Measurements from ENCODE around the gene TCF12.

The TCF12 gene

DNA sequence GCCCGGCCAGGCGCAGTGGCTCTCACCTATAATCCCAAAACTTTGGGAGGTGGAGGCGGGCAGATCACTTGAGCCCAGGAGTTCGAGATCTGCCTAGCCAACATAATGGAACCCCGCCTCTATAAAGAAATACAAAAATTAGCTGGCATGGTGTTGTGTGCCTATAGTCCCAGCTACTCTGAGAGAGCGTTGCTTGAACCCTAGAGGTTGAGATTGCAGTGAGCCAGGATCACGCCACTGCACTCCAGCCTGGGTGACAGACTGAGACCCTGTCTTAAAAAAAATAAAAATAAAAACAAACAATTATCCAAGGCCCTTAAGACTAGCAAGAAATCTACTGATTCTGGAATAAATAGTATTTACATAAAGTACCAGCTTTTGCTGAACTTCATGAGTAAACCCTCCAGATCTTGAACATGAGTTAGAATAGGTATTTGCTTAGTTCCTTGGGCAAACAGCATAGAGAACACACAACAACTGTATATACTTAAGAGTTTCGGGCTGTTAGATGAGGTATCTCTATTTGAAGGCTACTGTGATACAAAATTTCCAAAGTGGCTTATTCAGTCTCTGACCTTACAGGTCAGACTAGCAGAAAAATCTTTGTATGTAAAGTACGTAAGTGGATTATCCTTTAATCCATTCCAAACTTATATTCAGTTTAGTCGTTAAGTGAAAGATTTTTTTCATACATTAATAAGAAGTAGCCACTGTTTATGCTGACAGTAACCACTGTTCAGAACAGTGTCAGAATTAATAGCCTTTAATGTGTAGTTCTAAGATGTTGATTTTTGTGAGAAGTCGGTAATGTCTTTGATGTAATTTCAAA lies 286.8 kb downstream of the TCF12 start:
- no peak for DNase-seq
- H3K36me3 ChIP-seq (ENCODE audit: control insufficient read depth, insufficient read depth, low read length) = no peaks in the 10 kb centered on the region
- no peak overlapping the region for H3K4me3 ChIP-seq (ENCODE audit: insufficient read depth, low read depth, low read length, poor library complexity, severe bottlenecking)
- H3K27ac ChIP-seq (ENCODE audit: insufficient read depth, low read length, poor library complexity, severe bottlenecking) = no peak overlapping the region
- no peaks in the 10 kb centered on the region for H3K4me1 ChIP-seq (ENCODE audit: control insufficient read depth, insufficient read depth, low read length, poor library complexity, severe bottlenecking)
- no peaks in the 10 kb centered on the region for H3K27me3 ChIP-seq (replicated peaks; ENCODE audit: control insufficient read depth, insufficient read depth, low read length, poor library complexity, severe bottlenecking)
- no peaks in the 10 kb centered on the region for H3K9me3 ChIP-seq (ENCODE audit: control insufficient read depth, low read length)

GRCh38 chr15:57205996-57206395 lies 287.6 kb downstream of the TCF12 start:
- no peaks in the 10 kb centered on the region for H3K4me1 ChIP-seq (ENCODE audit: control insufficient read depth, insufficient read depth, low read length, poor library complexity, severe bottlenecking)
- no peaks in the 10 kb centered on the region for H3K9me3 ChIP-seq (ENCODE audit: control insufficient read depth, low read length)
- no peak for DNase-seq
- no peaks in the 10 kb centered on the region for H3K27me3 ChIP-seq (replicated peaks; ENCODE audit: control insufficient read depth, insufficient read depth, low read length, poor library complexity, severe bottlenecking)
- H3K36me3 ChIP-seq (ENCODE audit: control insufficient read depth, insufficient read depth, low read length) = no peaks in the 10 kb centered on the region
- H3K27ac ChIP-seq (ENCODE audit: insufficient read depth, low read length, poor library complexity, severe bottlenecking) = no peak overlapping the region
- H3K4me3 ChIP-seq (ENCODE audit: insufficient read depth, low read depth, low read length, poor library complexity, severe bottlenecking) = no peak overlapping the region

DNA sequence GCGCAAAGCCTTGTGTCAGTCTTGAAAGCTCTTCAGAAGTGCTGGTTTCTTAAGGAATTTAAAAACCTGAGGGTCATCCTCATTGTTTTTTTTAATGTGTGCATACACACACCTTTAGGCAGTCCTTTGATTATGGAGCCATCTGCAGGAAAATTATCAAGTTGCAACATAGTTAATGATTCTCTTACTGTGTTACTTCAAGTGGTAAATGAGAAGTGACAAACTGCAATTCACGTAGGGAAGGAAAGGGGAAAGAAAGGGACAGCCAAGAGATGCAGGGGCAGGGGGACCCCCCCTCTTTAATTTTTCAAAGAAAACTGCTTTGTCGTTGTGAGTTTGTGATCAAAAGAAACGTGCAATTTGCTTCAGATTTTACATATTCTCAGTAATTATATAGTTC lies 295.4 kb downstream of the TCF12 start:
- H3K27me3 ChIP-seq (replicated peaks; ENCODE audit: control insufficient read depth, insufficient read depth, low read length, poor library complexity, severe bottlenecking) = no peaks in the 10 kb centered on the region
- no peak overlapping the region for H3K4me3 ChIP-seq (ENCODE audit: insufficient read depth, low read depth, low read length, poor library complexity, severe bottlenecking)
- no peaks in the 10 kb centered on the region for H3K4me1 ChIP-seq (ENCODE audit: control insufficient read depth, insufficient read depth, low read length, poor library complexity, severe bottlenecking)
- H3K9me3 ChIP-seq (ENCODE audit: control insufficient read depth, low read length) = no peaks in the 10 kb centered on the region
- no peaks in the 10 kb centered on the region for H3K36me3 ChIP-seq (ENCODE audit: control insufficient read depth, insufficient read depth, low read length)
- no peak overlapping the region for H3K27ac ChIP-seq (ENCODE audit: insufficient read depth, low read length, poor library complexity, severe bottlenecking)
- DNase-seq = no peak

DNA sequence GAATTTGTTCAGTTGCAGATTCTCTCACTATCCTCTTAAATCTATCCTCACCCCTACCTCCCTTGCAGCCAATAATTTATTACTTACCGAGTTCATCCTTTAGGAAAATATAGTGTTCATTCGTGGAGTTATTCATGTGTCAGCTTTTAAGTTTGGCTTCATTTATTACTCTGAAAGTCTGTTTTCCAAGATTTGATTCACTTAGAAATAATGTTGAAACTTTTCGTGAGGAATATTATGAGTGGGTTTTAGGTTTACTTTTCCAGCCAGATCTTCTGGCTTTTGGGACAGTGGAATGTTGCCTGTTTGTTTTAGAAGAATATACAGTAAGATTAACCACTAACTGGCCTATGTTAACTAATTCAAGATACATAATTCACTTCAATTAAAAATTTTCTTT lies 296.9 kb downstream of the TCF12 start:
- DNase-seq = no peak
- Histone ChIP-seq H3K27me3 (replicated peaks; ENCODE audit: control insufficient read depth, insufficient read depth, low read length, poor library complexity, severe bottlenecking) (no peaks in the 10 kb centered on the region), H3K36me3 (ENCODE audit: control insufficient read depth, insufficient read depth, low read length) (no peaks in the 10 kb centered on the region), H3K9me3 (ENCODE audit: control insufficient read depth, low read length) (no peaks in the 10 kb centered on the region), H3K27ac (ENCODE audit: insufficient read depth, low read length, poor library complexity, severe bottlenecking) (no peak overlapping the region), H3K4me1 (ENCODE audit: control insufficient read depth, insufficient read depth, low read length, poor library complexity, severe bottlenecking) (no peaks in the 10 kb centered on the region), H3K4me3 (ENCODE audit: insufficient read depth, low read depth, low read length, poor library complexity, severe bottlenecking) (no peak overlapping the region)

DNA sequence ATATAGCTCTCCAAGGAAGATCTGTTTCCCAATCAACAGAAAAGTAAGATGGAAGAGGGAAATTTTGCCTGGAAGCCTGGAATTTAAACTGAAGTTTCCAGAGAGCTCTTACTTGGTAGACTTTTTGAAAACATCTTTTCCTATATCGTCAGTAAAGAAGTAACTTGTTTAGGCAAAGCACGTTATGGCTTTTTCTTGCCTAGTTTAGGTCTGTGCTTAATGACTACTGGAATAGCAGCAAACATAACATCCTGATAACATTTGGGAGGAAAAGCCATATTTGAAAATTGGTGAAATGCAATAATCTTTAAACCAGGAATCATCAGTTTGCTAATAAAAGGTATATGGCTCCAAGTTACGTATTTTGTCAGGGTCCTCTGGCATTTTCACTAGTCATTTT lies 297.4 kb downstream of the TCF12 start:
- no peak for DNase-seq
- Histone ChIP-seq H3K36me3 (ENCODE audit: control insufficient read depth, insufficient read depth, low read length) (no peaks in the 10 kb centered on the region), H3K27ac (ENCODE audit: insufficient read depth, low read length, poor library complexity, severe bottlenecking) (no peak overlapping the region), H3K4me1 (ENCODE audit: control insufficient read depth, insufficient read depth, low read length, poor library complexity, severe bottlenecking) (no peaks in the 10 kb centered on the region), H3K27me3 (replicated peaks; ENCODE audit: control insufficient read depth, insufficient read depth, low read length, poor library complexity, severe bottlenecking) (no peaks in the 10 kb centered on the region), H3K9me3 (ENCODE audit: control insufficient read depth, low read length) (no peaks in the 10 kb centered on the region), H3K4me3 (ENCODE audit: insufficient read depth, low read depth, low read length, poor library complexity, severe bottlenecking) (no peak overlapping the region)

DNA sequence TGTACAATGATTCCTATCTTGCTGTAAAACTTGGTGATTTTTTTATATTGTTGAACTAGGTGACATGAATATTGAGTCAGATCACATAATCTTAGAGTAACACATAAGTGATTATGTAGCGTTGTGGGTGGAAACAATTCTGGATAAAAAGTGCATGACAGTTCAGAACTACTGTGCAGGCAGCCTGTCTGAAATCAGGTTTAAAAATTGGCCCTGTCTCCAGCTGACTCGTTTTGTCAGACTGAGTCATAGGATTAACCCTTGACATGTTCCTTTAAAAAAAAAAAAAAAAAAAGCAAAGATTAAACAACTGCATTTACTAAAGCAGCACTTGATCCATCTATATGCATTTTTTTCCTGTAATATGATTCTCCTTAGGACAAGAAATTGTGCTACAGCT lies 297.8 kb downstream of the TCF12 start:
- H3K27ac ChIP-seq (ENCODE audit: insufficient read depth, low read length, poor library complexity, severe bottlenecking) = no peak overlapping the region
- no peak for DNase-seq
- H3K9me3 ChIP-seq (ENCODE audit: control insufficient read depth, low read length) = no peaks in the 10 kb centered on the region
- no peaks in the 10 kb centered on the region for H3K27me3 ChIP-seq (replicated peaks; ENCODE audit: control insufficient read depth, insufficient read depth, low read length, poor library complexity, severe bottlenecking)
- H3K4me1 ChIP-seq (ENCODE audit: control insufficient read depth, insufficient read depth, low read length, poor library complexity, severe bottlenecking) = no peaks in the 10 kb centered on the region
- H3K36me3 ChIP-seq (ENCODE audit: control insufficient read depth, insufficient read depth, low read length) = no peaks in the 10 kb centered on the region
- H3K4me3 ChIP-seq (ENCODE audit: insufficient read depth, low read depth, low read length, poor library complexity, severe bottlenecking) = no peak overlapping the region

DNA sequence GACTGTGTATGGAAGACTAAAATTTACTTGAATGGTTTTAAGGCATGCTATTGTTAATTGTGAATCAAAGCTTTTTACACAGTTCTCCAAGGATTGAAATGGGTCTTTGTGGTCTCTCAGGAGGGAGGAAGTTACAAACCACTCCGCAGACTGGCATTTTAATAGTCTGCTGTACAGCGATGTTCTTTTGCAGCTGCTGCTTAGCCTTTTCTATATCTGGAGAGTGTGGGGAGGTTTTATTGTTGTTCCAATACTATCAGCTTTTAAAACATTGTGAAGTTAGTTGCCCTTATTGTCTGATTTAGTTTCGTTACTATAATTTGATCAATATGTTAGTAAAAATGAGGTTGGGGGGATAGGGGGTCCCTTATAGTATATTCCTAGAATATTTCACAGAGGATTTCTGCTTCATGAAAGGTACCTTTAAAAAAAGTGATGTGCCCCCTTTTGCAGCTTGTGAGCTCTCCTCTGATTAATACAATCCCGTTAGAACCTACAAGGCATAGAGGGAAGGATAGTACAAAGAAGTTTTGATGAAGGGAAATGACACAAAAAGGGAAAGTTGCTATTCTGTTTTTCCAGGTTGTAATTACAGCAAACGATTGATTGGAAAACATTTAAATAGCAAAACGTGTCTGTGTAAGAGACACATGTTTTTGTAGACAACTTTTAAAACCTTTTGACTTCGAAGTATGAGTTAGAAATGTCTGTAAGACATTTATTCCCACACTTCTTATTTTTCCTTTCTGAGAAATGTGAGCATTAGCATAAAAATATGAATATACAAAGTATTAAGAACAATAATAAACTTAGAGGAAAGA lies 299.5 kb downstream of the TCF12 start:
- Histone ChIP-seq H3K4me1 (ENCODE audit: control insufficient read depth, insufficient read depth, low read length, poor library complexity, severe bottlenecking) (no peaks in the 10 kb centered on the region), H3K9me3 (ENCODE audit: control insufficient read depth, low read length) (no peaks in the 10 kb centered on the region), H3K27ac (ENCODE audit: insufficient read depth, low read length, poor library complexity, severe bottlenecking) (no peak overlapping the region), H3K27me3 (replicated peaks; ENCODE audit: control insufficient read depth, insufficient read depth, low read length, poor library complexity, severe bottlenecking) (no peaks in the 10 kb centered on the region), H3K36me3 (ENCODE audit: control insufficient read depth, insufficient read depth, low read length) (no peaks in the 10 kb centered on the region), H3K4me3 (ENCODE audit: insufficient read depth, low read depth, low read length, poor library complexity, severe bottlenecking) (no peak overlapping the region)
- DNase-seq = no peak

- no peaks in the 10 kb centered on the region for H3K9me3 ChIP-seq (ENCODE audit: control insufficient read depth, low read length)
- no peaks in the 10 kb centered on the region for H3K36me3 ChIP-seq (ENCODE audit: control insufficient read depth, insufficient read depth, low read length)
- H3K4me1 ChIP-seq (ENCODE audit: control insufficient read depth, insufficient read depth, low read length, poor library complexity, severe bottlenecking) = no peaks in the 10 kb centered on the region
- H3K4me3 ChIP-seq (ENCODE audit: insufficient read depth, low read depth, low read length, poor library complexity, severe bottlenecking) = no peak overlapping the region
- no peaks in the 10 kb centered on the region for H3K27me3 ChIP-seq (replicated peaks; ENCODE audit: control insufficient read depth, insufficient read depth, low read length, poor library complexity, severe bottlenecking)
- no peak overlapping the region for H3K27ac ChIP-seq (ENCODE audit: insufficient read depth, low read length, poor library complexity, severe bottlenecking)
- no peak for DNase-seq
These were observed 300.6 kb downstream of the TCF12 start for GRCh38 chr15:57218826-57219576.

DNA sequence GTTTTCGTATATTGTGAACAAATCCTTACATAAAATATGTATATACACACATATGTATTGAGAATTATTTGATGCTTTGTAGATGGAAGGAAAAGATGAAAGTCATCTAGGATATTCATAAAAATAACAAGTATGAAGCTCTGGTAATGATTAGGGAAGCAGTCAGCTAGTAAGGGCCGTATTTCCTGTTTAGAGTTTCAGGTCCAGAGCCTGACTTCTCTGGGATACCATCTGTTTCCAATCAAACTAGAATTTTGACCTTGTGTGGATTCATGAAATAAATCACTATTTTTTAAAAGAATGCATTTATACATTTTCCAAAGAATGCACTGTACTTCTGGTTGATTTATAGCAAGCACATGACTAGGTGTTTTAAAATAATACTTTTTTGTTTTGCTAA lies 301.8 kb downstream of the TCF12 start:
- H3K9me3 ChIP-seq (ENCODE audit: control insufficient read depth, low read length) = no peaks in the 10 kb centered on the region
- DNase-seq = no peak
- no peaks in the 10 kb centered on the region for H3K27me3 ChIP-seq (replicated peaks; ENCODE audit: control insufficient read depth, insufficient read depth, low read length, poor library complexity, severe bottlenecking)
- no peak overlapping the region for H3K4me3 ChIP-seq (ENCODE audit: insufficient read depth, low read depth, low read length, poor library complexity, severe bottlenecking)
- H3K36me3 ChIP-seq (ENCODE audit: control insufficient read depth, insufficient read depth, low read length) = no peaks in the 10 kb centered on the region
- H3K4me1 ChIP-seq (ENCODE audit: control insufficient read depth, insufficient read depth, low read length, poor library complexity, severe bottlenecking) = no peaks in the 10 kb centered on the region
- no peak overlapping the region for H3K27ac ChIP-seq (ENCODE audit: insufficient read depth, low read length, poor library complexity, severe bottlenecking)

- H3K4me1 ChIP-seq (ENCODE audit: control insufficient read depth, insufficient read depth, low read length, poor library complexity, severe bottlenecking) = no peaks in the 10 kb centered on the region
- no peak overlapping the region for H3K27ac ChIP-seq (ENCODE audit: insufficient read depth, low read length, poor library complexity, severe bottlenecking)
- H3K36me3 ChIP-seq (ENCODE audit: control insufficient read depth, insufficient read depth, low read length) = no peaks in the 10 kb centered on the region
- no peaks in the 10 kb centered on the region for H3K27me3 ChIP-seq (replicated peaks; ENCODE audit: control insufficient read depth, insufficient read depth, low read length, poor library complexity, severe bottlenecking)
- no peak for DNase-seq
- no peak overlapping the region for H3K4me3 ChIP-seq (ENCODE audit: insufficient read depth, low read depth, low read length, poor library complexity, severe bottlenecking)
- no peaks in the 10 kb centered on the region for H3K9me3 ChIP-seq (ENCODE audit: control insufficient read depth, low read length)
These were observed 302.7 kb downstream of the TCF12 start for GRCh38 chr15:57221134-57221533.
